K562 (cell line): ENCODE data around the gene MKNK1. TPM values are rescaled to one million over a fixed set of nuclear protein-coding genes. Genes with fewer than 3 reads are reported as not detected.

Experiments used
- MAX ChIP-seq: sonication (generic); formaldehyde crosslinking; IDR thresholded peaks from 2 replicates; pipeline ENCODE4 v1.9.0; 2022; ENCODE audit warnings: mild to moderate bottlenecking, missing genetic modification reagents
- MEIS2 ChIP-seq: fragments of 450-650 bp; IDR thresholded peaks from 2 replicates; pipeline ENCODE4 v1.6.1; 2014; ENCODE audit warnings: mild to moderate bottlenecking; ENCODE audit not compliant: partially characterized antibody
- MYC ChIP-seq, 2 experiments: fragments of 250-450 bp in 1 of 2; sonication (Bioruptor Pico) in 1 of 2; IDR thresholded peaks; 2 replicates each; pipeline versions ENCODE4 v1.5.1 to v1.6.1; 2012 to 2021; ENCODE audit warnings: low read depth in 2 of 2, borderline replicate concordance in 1 of 2, improper control_type of control experiment in 1 of 2, low read length in 1 of 2, mild to moderate bottlenecking in 1 of 2, moderate library complexity in 1 of 2
- PHF21A ChIP-seq: fragments of 450-650 bp; IDR thresholded peaks from 2 replicates; pipeline ENCODE4 v1.6.1; 2017; ENCODE audit warnings: low read depth, borderline replicate concordance
- PHF8 ChIP-seq: fragments of 200-600 bp; sonication (generic); IDR thresholded peaks from 2 replicates; pipeline ENCODE4 v1.6.1; 2012; ENCODE audit warnings: mixed run types, mild to moderate bottlenecking, inconsistent platforms, low read length, moderate library complexity, borderline replicate concordance
- SP1 ChIP-seq: sonication (generic); formaldehyde crosslinking; IDR thresholded peaks from 2 replicates; pipeline ENCODE4 v1.8.1; 2022; ENCODE audit warnings: mild to moderate bottlenecking, missing genetic modification reagents
- TAF15 ChIP-seq: fragments of 200-400 bp; formaldehyde crosslinking; IDR thresholded peaks from 2 replicates; pipeline ENCODE4 v1.6.1; 2017; ENCODE audit warnings: mild to moderate bottlenecking, low read depth, low read length, moderate library complexity
- ZBTB34 ChIP-seq: fragments of 250-450 bp; sonication (Bioruptor Pico); IDR thresholded peaks from 2 replicates; pipeline ENCODE4 v1.8.0; 2021; ENCODE audit warnings: mild to moderate bottlenecking, moderate library complexity
- polyA plus RNA-seq, 8 experiments: library from polyadenylated mRNA; depleted of rRNA in 4 of 8; stranded (reverse) in 5 of 8; unstranded in 3 of 8; fragments of >200 nt; fragmentation: Nextera tagmentation in 2 of 8; fragmentation: Illumina TruSeq in 1 of 8; extraction: Ambion mirVana in 2 of 8; extraction: Trizol in 1 of 8; gene quantifications; 2 replicates each; pipeline versions ENCODE4 v1.2.1 to v1.2.3, GENCODE V29; 2011 to 2014; ENCODE audit warnings: inconsistent platforms in 1 of 8, missing spikeins in 1 of 8
- total RNA-seq, 7 experiments: library from RNA; depleted of rRNA in 6 of 7; stranded (reverse); fragments of >200 nt in 6 of 7; fragmentation: Illumina TruSeq in 2 of 7; extraction: Trizol in 2 of 7; gene quantifications; 2 replicates each; pipeline versions ENCODE4 v1.2.1 to v1.2.3, GENCODE V29; 2011 to 2021; ENCODE audit warnings: low replicate concordance in 1 of 7
- TF ChIP-seq, protein P1 (sequence below): fragments of 200-400 bp; formaldehyde crosslinking; IDR thresholded peaks from 2 replicates; pipeline ENCODE4 v1.6.1; 2017; ENCODE audit warnings: mild to moderate bottlenecking, low read depth, low read length, moderate library complexity
- TF ChIP-seq, protein P2 (sequence below): fragments of 450-650 bp; formaldehyde crosslinking; IDR thresholded peaks from 2 replicates; pipeline ENCODE4 v1.4.0; 2020; ENCODE audit warnings: mild to moderate bottlenecking, moderate library complexity
- TF ChIP-seq, protein P3 (sequence below): sonication (generic); formaldehyde crosslinking; IDR thresholded peaks from 2 replicates; pipeline ENCODE4 v1.8.0; 2022; ENCODE audit warnings: mild to moderate bottlenecking, low read depth, missing genetic modification reagents
- TF ChIP-seq, protein P4 (sequence below): IDR thresholded peaks from 3 replicates; pipeline ENCODE4 v1.6.1; 2011; ENCODE audit warnings: borderline replicate concordance, mild to moderate bottlenecking; ENCODE audit not compliant: insufficient read length, insufficient read depth
- TF ChIP-seq, protein P5 (sequence below): fragments of 450-650 bp; IDR thresholded peaks from 2 replicates; pipeline ENCODE4 v1.6.1; 2016; ENCODE audit warnings: borderline replicate concordance

Gene MKNK1
- total and polyA plus RNA-seq, 9 of the 15 experiments (the other 6 are each of a cell fraction or from before 2014, with no cell fraction given): 27.7 to 51.3 (median 43.7) TPM

DNA sequence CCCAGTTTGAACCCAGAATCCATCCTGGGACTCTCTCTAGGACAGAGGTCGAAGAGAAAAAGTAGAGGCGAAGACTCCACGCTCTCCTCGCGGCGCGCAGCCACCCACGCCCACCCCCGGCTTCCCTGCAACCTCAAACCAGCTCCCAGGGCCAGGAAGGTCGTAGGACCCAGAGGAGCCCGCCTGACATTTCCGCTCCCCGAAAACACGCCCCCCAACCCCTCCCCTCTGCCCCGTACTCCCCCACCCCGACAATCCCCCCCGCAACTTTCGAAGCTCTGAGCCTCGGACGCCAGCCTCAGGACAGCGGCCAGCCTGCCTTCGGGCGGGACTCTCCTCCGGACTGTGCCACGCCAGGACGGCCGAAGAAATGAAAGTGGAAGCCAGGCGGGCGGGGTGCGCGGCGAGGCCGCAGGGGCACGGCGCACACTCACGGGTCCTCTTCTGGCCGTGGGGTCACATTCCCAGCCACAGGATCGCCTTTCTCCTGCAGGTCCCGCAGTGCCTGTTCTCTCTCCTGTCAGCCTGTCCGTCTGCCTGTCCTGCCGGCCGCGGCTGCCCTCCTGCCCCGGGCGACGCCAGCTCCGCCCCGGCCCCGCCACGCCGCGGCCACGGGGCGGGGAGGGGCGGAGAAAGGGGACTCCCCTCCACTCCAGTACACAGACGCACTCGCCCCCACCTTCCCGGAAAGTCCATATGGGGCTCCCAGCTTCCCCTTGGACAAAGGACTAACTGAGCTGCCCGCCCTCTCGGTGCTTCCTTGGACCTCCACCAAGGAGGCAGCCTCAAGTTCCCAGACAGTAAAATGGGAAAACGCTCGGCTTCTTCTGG, 12.4 kb upstream of the MKNK1 start, which contains the start of gene MOB3C (continued):
- TF ChIP-seq, protein P1, sequence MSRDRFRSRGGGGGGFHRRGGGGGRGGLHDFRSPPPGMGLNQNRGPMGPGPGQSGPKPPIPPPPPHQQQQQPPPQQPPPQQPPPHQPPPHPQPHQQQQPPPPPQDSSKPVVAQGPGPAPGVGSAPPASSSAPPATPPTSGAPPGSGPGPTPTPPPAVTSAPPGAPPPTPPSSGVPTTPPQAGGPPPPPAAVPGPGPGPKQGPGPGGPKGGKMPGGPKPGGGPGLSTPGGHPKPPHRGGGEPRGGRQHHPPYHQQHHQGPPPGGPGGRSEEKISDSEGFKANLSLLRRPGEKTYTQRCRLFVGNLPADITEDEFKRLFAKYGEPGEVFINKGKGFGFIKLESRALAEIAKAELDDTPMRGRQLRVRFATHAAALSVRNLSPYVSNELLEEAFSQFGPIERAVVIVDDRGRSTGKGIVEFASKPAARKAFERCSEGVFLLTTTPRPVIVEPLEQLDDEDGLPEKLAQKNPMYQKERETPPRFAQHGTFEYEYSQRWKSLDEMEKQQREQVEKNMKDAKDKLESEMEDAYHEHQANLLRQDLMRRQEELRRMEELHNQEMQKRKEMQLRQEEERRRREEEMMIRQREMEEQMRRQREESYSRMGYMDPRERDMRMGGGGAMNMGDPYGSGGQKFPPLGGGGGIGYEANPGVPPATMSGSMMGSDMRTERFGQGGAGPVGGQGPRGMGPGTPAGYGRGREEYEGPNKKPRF: no peak
- TF ChIP-seq PHF8: peak; percentile 92; the same call in 1 of the 2 replicates
- TF ChIP-seq TAF15: no peak
- TF ChIP-seq MEIS2: no peak
- no peak for TF ChIP-seq SP1 (CRISPR knock-in tag)
- TF ChIP-seq, protein P2, sequence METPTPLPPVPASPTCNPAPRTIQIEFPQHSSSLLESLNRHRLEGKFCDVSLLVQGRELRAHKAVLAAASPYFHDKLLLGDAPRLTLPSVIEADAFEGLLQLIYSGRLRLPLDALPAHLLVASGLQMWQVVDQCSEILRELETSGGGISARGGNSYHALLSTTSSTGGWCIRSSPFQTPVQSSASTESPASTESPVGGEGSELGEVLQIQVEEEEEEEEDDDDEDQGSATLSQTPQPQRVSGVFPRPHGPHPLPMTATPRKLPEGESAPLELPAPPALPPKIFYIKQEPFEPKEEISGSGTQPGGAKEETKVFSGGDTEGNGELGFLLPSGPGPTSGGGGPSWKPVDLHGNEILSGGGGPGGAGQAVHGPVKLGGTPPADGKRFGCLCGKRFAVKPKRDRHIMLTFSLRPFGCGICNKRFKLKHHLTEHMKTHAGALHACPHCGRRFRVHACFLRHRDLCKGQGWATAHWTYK (CRISPR knock-in tag): no peak; the same call in none of the 2 replicates
- no peak for TF ChIP-seq ZBTB34
- TF ChIP-seq, protein P3, sequence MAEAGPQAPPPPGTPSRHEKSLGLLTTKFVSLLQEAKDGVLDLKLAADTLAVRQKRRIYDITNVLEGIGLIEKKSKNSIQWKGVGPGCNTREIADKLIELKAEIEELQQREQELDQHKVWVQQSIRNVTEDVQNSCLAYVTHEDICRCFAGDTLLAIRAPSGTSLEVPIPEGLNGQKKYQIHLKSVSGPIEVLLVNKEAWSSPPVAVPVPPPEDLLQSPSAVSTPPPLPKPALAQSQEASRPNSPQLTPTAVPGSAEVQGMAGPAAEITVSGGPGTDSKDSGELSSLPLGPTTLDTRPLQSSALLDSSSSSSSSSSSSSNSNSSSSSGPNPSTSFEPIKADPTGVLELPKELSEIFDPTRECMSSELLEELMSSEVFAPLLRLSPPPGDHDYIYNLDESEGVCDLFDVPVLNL: no peak
- TF ChIP-seq, protein P4, sequence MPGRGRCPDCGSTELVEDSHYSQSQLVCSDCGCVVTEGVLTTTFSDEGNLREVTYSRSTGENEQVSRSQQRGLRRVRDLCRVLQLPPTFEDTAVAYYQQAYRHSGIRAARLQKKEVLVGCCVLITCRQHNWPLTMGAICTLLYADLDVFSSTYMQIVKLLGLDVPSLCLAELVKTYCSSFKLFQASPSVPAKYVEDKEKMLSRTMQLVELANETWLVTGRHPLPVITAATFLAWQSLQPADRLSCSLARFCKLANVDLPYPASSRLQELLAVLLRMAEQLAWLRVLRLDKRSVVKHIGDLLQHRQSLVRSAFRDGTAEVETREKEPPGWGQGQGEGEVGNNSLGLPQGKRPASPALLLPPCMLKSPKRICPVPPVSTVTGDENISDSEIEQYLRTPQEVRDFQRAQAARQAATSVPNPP: no peak
- TF ChIP-seq PHF21A: 0 out of 2 replicates have a peak, but pooled peaks have one; percentile 5
- TF ChIP-seq, protein P5, sequence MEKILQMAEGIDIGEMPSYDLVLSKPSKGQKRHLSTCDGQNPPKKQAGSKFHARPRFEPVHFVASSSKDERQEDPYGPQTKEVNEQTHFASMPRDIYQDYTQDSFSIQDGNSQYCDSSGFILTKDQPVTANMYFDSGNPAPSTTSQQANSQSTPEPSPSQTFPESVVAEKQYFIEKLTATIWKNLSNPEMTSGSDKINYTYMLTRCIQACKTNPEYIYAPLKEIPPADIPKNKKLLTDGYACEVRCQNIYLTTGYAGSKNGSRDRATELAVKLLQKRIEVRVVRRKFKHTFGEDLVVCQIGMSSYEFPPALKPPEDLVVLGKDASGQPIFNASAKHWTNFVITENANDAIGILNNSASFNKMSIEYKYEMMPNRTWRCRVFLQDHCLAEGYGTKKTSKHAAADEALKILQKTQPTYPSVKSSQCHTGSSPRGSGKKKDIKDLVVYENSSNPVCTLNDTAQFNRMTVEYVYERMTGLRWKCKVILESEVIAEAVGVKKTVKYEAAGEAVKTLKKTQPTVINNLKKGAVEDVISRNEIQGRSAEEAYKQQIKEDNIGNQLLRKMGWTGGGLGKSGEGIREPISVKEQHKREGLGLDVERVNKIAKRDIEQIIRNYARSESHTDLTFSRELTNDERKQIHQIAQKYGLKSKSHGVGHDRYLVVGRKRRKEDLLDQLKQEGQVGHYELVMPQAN: 0 out of 2 replicates have a peak, but pooled peaks have one; percentile 42
- TF ChIP-seq MYC (IDR thresholded peaks at IDR 0.05; ENCODE audit: low read depth, low read length): peak; percentile 80
- no peak for TF ChIP-seq MYC (CRISPR knock-in tag; IDR thresholded peaks at IDR 0.05; ENCODE audit: borderline replicate concordance, low read depth)
- TF ChIP-seq MAX (CRISPR knock-in tag): peak; percentile 31; the same call in 1 of the 2 replicates
